GM18519 (cell line): ENCODE results near the gene HYAL1.

Source experiments
- ATAC-seq: cut with Tn5 transposase; IDR thresholded peaks from one replicate; pipeline ENCODE4 v1.9.1; 2021; ENCODE audit warnings: mild to moderate bottlenecking, moderate library complexity; ENCODE audit not compliant: unreplicated experiment, low FRiP score

HYAL1 gene

DNA sequence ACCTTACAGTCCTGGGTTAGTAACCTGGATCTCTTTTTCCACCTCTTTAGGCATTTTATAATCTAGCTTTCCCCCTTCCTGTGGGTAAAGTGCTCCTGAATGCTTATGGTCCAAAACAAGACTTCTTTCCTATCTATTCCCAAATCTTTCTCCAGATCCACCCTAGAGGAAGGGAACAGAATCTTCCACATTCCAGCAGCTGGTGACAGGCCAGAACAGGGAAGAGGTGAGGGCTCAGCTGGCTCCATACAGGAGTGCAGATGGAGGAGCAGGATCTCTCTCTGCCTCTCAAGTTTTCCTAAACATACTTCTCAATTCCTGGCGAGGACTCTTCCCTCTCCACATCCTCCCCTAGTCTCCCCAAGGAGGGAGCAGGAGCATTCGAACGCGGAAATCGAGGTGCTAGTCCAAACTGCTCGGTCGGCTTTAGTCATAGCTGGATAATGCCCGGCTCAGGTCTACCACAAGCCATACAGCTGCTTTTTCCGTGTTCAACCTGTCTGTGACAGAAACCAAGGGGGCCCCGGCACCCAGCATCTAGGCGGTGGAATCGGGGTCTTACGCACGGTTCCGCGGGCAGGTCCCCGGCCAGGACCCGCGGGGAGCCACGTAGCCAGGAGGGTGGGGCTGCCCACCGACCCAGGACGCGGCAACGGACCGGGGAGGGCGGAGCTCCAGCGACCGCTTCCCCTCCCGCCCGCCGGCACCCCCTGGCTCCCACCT lies 33.2 kb upstream of the HYAL1 start:
- ATAC-seq, result peak; percentile 16

DNA sequence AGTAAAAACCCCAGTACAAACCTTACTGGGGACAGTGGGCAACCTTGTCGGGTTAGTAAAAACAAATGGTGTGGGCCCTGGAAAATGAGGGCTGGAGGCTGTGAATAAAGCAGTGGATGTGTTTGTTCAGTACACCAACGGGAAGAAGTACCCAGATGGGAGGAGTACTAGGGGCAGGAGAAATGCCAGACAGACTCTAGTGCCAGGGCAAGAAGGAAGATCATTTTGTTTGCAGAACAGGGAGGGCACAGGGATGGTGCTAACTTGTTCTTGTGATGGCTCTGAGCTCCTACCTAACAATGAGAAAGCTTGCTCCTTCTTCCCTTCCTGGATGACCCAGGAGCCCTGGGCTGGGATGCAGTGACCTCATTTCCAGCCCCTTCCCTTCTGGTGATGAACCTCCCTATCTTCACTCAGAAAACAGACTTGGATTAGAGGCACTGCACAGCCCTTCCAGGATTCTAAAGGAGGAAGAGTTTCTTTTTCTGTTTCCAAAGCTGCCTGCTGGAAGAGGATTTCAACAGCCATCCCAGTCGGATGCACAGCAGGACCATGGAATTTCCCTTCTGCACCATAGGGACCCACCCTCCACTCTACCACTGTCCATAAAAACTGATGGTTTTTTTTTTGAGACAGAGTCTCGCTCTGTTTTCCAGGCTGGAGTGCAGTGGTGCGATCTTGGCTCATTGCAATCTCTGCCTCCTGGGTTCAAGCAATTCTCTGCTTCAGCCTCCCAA lies 31.1 kb upstream of the HYAL1 start:
- no peak for ATAC-seq

DNA sequence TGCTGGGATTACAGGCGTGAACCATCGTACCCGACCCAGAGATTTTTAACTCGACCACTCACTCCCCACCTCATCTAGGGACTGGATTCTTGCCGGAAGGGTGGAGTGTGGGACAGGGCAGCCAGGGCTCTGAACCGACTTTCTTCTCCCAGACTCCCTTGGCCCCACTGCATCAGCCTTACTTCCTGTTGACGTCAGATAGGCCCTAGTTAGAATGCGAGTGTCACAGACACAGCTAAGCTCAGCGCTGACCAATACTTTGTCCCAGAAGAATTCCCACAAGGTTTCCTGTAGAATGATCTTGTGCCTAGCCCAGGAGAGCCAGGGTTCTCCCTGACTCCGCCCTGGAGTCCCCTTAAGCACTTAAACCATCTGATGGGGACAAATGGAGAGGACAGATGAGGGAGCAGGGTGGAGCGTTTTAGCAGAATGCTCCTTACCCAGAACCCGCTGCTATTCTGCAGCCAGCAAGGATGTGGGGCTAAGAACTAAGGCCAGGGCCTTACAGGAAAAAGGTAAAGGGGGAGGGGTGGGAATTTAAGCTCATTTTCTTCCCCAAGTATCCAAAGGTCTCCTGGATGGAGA lies 30.5 kb upstream of the HYAL1 start:
- no peak for ATAC-seq

DNA sequence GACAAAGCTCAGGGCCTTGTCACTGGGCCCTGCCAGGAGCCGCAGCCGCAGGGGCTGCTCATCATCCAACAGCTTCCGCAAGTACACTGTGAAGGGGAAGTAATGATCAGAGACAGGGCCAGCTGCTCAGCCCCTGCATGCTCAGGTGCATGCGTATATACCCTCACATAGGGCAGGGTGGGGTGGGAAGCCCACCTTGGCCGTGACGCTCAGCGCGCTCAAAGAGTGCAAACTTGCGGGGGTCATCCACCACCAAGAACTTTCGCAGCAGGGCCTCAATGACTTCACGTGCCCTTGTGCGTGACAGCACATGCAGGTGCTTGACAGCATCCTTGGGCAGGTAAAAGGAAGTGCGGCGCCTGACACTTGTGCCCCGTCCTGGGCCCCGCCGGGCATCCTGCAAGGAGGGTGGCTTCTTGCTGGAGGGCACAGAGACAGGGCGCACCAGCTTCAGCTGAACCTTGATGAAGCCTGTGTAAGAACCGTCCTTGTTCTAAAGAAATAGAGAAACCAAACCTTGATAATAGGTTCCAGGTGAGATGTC lies 28.1 kb upstream of the HYAL1 start:
- ATAC-seq, result no peak

DNA sequence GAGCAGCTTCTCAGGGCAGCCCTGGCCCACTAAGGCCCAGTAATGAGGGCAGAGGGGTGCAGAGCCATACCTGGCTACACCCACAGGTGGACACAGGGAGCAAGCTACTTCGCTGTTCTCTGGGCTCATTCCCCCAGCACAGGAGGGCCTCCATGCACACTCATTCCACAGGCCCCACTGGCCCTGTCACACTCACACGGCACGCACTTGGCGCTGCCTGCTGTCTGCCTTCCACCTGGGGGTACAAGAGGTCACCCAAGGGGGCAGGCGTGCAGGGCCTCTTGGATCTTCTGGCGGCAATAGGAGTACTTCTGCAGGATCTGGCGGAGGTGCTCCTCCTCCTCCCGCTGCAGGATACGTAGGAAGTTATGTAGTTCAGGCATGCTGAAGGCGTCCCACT lies 27.0 kb upstream of the HYAL1 start:
- ATAC-seq, result no peak

DNA sequence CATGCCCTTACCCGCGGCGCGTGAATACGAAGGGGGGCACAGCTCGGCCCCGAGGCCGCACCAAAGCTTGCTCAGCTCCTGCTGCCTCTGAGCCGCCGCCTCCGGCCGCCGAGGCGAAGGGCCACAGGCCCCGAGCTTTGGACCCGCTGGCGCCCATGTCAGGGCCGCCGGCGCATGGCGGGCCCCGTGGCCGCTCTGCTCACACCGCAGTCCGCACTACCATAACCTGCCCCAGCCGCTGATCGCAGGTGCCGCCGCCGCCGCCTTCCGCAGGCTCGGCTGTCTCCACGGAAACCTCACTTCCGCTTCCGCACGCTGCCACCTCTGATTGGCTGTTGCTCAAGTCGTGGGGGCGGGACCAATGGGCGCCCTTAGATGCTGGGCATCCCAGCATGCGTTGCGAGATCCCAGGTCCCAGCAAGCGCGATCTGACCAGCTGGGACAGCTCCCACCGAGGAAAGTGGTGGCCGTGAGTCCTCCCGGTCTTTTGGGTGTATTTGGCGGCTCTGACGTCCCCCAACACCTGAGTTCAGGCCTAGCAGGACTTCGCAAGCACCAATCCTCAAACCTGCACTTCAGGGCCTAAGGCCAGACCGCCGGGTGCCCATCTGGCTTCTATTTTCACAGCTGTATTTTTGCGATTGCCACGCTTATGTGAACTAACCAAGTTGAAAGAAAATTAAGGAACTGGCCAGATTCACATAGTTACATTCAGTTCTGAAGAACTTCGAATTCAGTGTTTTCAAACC lies 24.7 kb upstream of the HYAL1 start, which contains the start of gene TUSC2:
TUSC2 (minus strand) TSS at position 281 of the 749 bp plus-strand sequence; CDS start at position 157, 124 bp downstream.
- peak; percentile 63 for ATAC-seq

DNA sequence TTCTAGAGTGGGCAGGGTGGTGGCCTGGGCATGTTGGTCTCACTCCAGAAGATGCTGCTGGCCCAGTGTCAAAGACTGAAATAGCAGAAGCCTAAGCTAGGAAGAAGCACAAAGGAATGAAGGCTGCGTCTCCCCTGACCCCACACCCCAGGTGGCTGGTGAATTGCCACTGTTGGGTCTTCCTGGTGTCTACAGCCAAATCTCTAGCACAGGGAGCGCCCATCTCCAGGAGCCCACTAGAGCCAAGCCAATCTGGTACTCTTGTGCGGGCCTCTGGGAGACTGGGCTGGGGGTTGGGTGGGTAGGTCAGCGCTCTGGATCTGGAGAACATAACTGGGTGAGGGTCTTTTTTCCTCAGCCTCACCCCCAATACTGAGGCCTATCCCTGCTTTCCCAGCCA lies 23.8 kb upstream of the HYAL1 start:
- no peak for ATAC-seq

DNA sequence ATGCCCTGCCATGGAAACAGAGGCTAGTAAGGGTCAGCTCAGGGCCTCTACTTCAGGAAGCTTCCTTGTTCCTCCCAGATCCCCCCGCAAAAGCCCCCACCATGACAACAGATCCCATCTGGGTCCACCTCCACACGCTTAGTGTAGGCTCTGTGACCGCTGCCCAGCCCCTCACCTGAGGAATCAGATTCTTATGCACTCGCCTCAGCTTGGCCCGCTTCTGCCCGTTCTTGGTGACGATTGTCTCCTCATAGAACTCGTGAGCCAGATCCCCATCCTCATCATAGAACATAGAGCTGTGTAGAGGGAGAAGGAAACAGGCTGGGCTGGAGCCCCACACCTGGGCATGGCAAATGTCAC lies 22.8 kb upstream of the HYAL1 start:
- ATAC-seq, result no peak

DNA sequence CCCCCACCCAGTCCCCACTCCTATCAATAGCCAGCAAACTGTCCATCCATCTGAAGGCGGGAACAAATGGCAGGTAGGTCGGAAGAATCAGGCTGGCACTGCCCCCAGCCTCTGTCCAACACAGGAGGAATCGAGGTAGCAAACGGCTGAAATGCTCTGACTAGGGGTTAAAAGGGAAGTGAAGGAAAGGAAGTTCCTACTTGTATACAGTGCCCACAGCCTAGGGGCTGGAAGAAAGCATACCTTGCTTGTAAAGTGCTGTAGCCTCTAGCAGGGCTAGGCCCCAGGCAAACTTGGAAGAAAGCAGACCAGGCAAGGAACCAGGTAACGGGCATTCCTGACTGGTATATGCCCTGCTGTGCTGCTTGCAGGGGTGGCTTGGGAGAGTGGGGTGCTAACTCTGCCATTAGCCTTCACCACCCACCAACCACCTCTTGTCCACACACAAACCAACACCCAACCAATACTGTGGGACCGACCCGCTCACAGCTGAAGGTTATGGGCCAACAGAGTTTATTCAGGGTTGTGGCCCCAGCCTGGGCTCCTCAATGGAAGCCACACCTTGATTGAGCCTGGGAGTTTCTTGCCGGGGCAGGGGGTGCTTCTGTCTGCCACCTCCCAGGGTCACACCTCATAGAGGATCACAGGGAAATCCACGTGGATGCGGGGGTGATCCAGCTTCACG lies 22.3 kb upstream of the HYAL1 start:
- ATAC-seq, result no peak

DNA sequence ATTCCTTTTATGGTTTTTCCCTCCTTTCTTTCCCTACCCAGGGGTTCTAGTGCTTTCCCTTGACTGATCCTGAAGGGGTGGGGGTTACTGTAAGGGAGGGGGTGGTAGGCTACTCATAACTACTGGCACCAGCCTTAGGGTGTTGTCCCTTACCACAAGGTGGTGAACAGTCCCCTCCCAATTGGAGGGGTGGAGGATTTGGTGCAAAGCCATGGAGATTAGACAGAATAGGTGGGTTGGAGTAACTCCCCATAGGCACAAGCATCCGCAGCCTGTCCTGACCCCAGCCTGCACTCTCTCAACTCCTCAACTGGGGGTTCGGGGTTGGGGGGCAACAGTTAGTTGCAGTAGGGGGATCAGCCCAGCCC lies 21.7 kb upstream of the HYAL1 start:
- no peak for ATAC-seq

DNA sequence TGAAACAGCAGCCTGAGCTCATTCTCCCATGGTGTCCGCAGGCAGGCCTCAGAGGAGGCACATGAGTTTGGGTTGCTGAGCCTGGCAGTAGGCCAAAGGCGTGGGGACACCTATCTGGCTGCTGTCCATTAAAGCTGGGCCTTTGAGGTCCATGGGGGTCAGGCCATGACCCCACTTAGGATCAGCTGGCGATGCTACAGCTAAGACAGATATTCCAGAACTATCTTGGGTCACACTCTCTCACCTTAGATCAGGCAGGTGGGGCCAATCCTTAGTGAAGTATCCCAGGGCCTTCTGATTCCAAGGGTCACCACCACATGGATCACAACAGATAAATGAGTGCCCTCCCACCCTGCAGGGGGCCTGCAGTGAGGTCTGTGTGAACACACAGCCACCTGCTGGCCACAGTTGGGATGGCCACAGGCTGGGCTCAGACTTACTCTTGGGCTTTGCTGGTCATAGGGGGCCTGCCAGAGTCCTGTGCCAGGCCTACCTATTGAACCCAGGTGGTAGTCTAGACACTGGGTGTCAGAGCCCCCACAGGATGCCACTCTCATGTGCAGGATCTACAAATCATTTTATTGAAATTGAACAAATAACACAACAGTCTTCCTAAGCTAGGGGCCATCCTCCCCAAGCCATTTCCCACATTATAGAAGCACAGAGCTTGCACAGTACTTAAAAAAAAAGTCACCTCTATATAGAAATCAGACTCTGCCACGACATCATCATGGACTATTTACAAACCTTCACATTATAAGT lies 21.2 kb upstream of the HYAL1 start:
- ATAC-seq, result no peak

DNA sequence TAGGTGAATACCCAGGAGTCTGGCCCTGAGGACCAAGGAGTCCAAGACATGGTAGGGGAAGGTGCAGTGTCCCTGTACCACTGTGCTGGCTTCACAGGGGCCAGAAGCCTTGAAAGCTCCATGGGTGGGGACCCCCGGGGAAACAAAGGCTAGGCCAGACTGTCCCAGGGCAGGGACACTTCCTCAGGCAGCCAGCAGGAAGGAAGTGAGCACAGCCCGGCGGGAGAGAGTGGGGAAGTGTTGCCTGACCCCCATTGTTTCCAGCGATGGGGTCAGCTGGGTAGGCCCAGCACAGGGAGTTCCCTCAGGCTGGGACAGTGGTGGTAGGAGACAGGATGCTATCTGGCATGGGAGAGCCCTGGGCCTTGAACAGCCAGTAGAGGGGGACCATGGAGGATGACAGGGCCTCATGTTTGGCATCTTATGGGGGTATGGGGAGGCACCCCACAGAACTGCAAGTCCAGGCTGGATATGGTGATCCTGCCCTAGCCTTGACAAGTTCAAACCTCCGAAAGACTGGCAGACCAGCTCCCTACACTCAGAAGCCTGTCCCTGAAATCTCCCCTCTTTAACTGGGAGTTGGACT lies 20.3 kb upstream of the HYAL1 start:
- no peak for ATAC-seq

DNA sequence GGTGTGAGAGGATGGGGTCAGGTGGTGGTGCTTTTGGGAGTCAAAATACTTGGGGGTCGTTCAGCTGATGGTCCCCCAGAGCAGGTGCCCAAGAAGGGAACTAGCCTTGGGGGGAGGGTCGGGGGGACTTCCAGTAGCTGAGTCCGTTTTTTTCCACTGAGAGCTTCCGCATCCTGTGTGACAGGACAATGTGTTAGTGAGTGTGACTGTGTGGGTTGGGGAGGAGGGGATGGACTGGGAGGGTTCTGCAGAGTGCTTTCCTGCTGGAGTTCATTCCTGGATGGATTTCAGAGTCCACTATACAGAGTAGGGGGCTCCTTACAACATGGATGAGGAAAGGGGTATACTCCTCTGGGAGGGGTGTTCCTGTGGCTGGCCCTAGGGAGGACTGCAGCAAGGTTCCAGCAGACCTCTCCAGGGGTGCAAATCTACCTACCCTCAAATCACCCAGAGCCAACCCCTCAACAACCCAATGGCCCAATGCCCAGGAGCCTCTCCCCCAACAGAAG lies 19.8 kb upstream of the HYAL1 start:
- no peak for ATAC-seq

DNA sequence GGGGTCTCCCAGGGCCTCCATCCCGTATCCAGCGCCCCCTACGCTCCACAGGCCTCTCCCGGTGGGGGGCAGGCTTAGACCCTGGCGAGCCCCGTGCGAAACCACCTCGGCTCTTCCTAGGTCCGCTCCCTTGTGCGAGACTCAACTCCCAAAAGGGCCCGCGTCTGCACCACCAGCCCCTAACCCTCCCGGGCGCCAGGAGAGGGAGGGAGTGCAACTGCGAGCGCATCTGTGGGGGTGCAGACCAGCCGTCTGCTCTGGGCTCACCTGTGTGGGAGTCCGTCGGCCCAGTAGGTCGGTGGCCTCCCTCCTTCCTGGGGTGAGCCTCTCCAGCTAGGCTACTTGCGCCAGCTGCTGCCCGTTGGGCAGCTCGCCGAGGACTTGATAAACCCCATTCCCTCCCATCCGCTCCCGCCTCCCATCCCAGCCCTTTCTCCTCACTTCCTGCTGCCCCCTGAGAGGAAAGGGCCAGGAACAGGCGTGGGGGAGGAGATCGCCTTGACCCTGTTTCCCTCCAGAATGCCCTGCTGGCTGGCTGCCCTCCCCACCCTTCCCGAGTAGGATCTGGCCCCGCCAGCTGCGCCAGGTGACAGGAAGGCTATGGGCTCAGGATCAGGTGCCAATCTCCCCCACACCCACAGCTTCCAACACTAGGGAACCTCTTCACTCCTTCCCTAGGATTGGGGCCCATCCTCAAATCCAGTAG lies 19.2 kb upstream of the HYAL1 start, which contains the start of gene HYAL2:
HYAL2 (minus strand) TSS at position 360 of the 706 bp plus-strand sequence. CDS start 2,256 bp downstream, outside the sequence.
- ATAC-seq, result no peak

DNA sequence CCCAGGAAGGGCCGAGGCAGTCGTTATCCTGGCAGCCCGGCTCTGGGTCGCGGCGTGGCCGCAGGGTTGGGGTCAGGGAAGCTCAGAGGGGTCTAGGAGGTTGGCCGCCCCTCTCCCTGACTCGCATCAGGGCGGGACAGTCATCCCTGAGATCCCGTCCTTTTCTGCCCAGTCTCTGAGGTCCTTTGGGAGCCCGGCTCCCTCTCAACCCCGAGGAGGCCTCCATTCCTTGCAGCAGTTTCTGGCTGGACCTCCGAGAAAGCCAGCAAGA lies 18.7 kb upstream of the HYAL1 start:
- ATAC-seq, result no peak

DNA sequence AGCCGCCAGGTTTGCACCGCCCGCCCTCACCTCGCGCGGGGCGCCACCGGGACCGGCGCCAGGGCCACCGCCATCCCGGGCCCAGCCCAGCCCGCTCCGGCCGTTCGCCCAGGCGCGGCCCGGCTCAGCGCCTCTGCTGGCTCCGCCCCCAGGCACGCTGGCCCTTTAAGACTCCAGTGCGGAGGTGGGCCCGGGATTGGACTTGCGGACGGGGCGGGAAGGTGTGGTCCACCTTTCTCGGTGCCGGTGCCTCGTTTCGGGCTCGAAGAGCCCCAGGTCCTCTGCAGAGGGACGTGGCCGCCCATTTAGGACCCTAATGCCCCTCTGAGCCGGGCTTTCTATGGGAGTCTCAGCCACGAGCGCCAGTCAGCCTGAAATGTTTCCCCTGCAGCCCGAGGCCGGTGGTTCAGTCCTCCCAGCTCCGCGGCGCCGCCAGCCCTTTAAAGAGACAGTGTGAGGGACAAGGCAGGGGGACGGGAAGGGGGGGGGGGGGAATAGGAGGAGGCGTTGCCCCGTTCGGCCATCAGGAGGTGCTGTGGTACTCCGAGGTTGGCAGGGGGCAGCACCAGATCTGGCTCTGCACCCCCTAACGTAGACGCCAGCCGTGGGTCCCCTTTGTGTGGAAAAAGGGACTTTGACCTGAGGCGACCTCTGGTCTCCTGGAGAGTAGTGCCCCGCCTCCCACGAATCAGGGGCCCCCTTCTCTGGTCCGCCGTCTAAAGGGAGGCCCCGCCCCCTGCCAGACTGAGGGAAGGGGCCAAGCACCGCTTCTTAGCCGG lies 18.2 kb upstream of the HYAL1 start:
- no peak for ATAC-seq

DNA sequence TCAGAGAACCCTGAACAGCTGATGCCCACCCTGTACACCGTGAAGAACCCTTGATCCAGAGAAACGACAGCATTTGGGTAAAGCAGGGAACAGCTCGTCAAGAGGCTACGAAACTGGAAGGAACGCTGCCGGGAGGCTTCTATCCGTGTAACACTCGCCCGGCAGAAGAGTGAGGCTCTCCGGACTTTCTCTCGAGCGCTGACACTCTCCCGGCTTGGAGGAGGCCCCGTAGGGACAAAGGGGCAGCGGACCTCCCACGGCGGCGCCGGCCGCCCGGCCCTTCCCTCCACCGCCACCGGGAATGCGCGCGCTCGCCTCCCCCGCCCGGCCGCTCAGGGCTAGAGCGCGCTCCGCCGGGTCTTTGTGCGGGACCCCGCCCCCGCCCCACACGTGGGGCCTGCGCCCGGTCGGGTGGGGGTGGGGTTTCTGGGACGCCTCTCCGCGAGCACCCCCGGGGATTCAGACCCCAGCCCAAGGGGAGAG lies 17.5 kb upstream of the HYAL1 start:
- ATAC-seq, result no peak
